Small intestine (tissue), 7 donors: Measurements from ENCODE around the gene RDH12. TPM values are rescaled to one million over a fixed set of nuclear protein-coding genes. Genes with fewer than 3 reads are reported as not detected.

Experiments used
- DNase-seq, 2 donors: peaks; one replicate each; pipeline versions ENCODE4 v3.0.0 to v3.0.0-alpha.2; 2013
- FAIRE-seq: peaks from 2 replicates; lab custom pipeline; 2012; peaks lifted over from hg19 to GRCh38; lab: Jason Lieb, UNC
- H3K27ac ChIP-seq, 3 donors: one replicate each; pipeline ENCODE4 v1.5.1; 2013; ENCODE audit warnings: low read length in 2 of 3, mild to moderate bottlenecking in 2 of 3, control low read depth in 1 of 3, inconsistent platforms in 1 of 3, low read depth in 1 of 3, moderate library complexity in 1 of 3
- H3K27me3 ChIP-seq, 3 donors: one replicate each; pipeline ENCODE4 v1.6.1; 2013; ENCODE audit warnings: low read length in 3 of 3, inconsistent platforms in 1 of 3; ENCODE audit not compliant: control insufficient read depth in 3 of 3, insufficient read depth in 3 of 3
- H3K36me3 ChIP-seq, 3 donors: one replicate each; pipeline ENCODE4 v1.6.1; 2013; ENCODE audit warnings: low read length in 3 of 3, inconsistent platforms in 1 of 3, low read depth in 1 of 3, mild to moderate bottlenecking in 1 of 3, moderate library complexity in 1 of 3; ENCODE audit not compliant: control insufficient read depth in 3 of 3, insufficient read depth in 2 of 3
- H3K4me1 ChIP-seq, 3 donors: one replicate each; pipeline ENCODE4 v1.6.1; 2013; ENCODE audit warnings: low read length in 2 of 3, inconsistent platforms in 1 of 3, low read depth in 1 of 3, mild to moderate bottlenecking in 1 of 3, moderate library complexity in 1 of 3; ENCODE audit not compliant: control insufficient read depth in 3 of 3, insufficient read depth in 2 of 3
- H3K4me3 ChIP-seq, 3 donors: one replicate each; pipeline ENCODE4 v1.5.1; 2013; ENCODE audit warnings: low read length in 3 of 3, control low read depth in 1 of 3, inconsistent platforms in 1 of 3, low read depth in 1 of 3, mild to moderate bottlenecking in 1 of 3, moderate library complexity in 1 of 3
- H3K9me3 ChIP-seq, 2 donors: one replicate each; pipeline ENCODE4 v1.6.1; 2013; ENCODE audit warnings: low read depth in 1 of 2, low read length in 1 of 2; ENCODE audit not compliant: control insufficient read depth in 2 of 2, insufficient read depth in 1 of 2
- WGBS, 3 donors: extraction: QIAGEN DNeasy Blood & Tissue Kit; methylation state at CpG; one replicate each; pipeline ENCODE4 v1.1.7; 2013; 5-methylcytosine and 5-hydroxymethylcytosine counted together
- polyA plus RNA-seq, 4 donors: library from polyadenylated mRNA; stranded (reverse) in 3 of 4; unstranded in 1 of 4; fragments of 200-250 nt in 3 of 4; fragments of 120-200 nt in 1 of 4; gene quantifications; one replicate each; pipeline versions ENCODE4 v1.2.1 to v1.2.3, GENCODE V29; 2013
- donor health status: healthy with polysubstance abuse.
- donor health status: control.
- donor health status: control.
- donor health status: Bipolar disorder and iron deficiency.
- donor health status: healthy.

Gene RDH12
- polyA plus RNA-seq, 4 donors: 0.44 to 1.4 TPM; not detected in 2

DNA sequence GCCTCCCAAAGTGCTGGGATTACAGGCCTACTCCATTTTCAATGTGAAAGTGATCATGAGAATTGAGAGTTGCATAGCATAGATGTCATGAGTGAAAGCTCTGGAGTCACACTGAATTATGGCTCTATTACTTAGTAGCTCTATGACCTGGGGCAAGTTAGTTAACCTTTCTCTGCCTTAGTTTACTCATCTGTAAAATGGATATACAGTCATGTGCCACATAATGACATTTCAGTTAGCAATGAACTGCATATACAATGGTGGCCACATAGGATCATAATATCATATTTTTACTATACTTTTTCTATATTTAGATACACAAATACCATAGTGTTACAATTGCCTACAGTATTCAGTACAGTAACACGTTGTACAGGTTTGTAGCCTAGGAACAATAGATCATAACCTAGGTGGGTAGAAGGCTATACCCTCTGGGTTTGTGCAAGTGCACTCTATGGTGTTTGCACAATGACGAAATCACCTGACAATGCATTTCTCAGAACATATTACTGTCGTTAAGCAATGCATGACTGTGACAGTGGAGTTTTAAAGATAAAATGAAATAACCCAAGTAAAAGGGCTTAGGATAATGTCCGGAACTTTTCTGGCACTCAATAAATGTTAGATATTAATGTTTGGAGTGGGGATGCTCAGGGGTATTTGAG is 61.6 kb downstream of the RDH12 start:
- H3K9me3 ChIP-seq: no peaks in the 10 kb centered on the region
- DNase-seq (peak in 1 of 2 donors; percentile 82), FAIRE-seq (no peak)
- H3K27me3 ChIP-seq: no peaks in the 10 kb centered on the region
- H3K36me3 ChIP-seq: peaks cover 16 to 45% (median 21%) of the 10 kb centered on the region in 3 donors
- WGBS, 3 donors: 76 to 83% (median 81%) methylated on average over 4 of the region's 4 CpGs
- H3K4me1 ChIP-seq: peaks cover 0 to 24% (median 0%) of the 10 kb centered on the region in 3 donors
- peak overlapping the region in 1 of 3 donors; percentile 66 for H3K27ac ChIP-seq
- H3K4me3 ChIP-seq: no peak overlapping the region

DNA sequence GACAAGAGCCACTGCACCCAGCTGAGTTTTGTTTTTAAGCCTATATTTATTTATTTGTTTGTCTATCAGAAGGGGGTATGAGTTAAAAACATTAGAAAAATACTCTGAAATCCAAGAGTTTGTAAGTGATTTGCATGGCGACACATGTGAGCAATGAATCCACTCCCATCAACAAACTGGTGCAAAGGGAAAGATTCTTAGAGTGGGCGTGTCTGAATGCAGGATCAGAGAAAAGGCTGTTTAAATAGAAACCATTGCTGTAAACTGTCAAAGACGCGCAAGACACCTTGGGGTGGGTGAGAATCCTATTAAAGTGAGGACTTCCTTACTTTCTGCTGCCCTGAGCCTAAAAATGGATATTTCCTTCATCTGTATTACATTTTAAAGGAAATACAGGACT is 62.8 kb downstream of the RDH12 start:
- peak in 1 of 2 donors; percentile 54 for DNase-seq
- FAIRE-seq: no peak
- Histone ChIP-seq H3K4me1 (peaks cover 0 to 24% (median 0%) of the 10 kb centered on the region in 3 donors), H3K27ac (peak overlapping the region in 1 of 3 donors; percentile 66), H3K27me3 (no peaks in the 10 kb centered on the region), H3K4me3 (no peak overlapping the region), H3K9me3 (no peaks in the 10 kb centered on the region), H3K36me3 (peaks cover 20 to 40% (median 32%) of the 10 kb centered on the region in 3 donors)
- WGBS, 3 donors: 88 to 96% (median 93%) methylated on average over 4 of the region's 4 CpGs

DNA sequence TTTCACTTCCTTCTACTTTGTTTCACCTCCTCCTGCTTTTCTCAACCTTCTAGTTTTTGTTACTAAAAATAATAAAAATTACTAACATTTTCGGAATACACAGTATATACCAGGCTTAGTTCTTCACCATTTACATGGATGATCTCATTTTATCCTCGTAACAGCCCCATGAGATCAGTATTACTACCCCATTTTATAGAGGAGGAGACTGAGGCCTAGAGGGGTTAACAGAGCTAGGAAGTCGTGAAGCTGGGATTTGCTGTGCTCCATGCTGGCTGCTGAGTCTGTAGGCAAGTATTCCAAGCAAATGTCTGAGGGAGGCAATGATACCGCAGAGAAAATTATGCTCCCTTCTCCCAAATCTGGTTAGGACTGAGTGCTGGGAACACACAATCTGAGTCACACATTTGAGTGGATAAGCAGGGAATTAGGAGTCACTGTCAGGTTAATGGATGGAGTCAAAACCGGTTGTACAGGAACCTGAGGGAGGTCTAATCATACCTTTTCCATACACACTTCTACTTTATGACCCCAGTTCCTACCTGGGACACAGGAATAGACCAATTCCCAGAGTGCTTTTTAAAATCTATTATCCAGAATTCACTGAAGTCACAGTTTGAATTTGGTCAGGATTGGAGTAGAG is 63.6 kb downstream of the RDH12 start:
- 76 to 84% (median 81%) methylated on average over 5 of the region's 5 CpGs for WGBS, 3 donors
- Histone ChIP-seq H3K36me3 (peaks cover 20 to 46% (median 37%) of the 10 kb centered on the region in 3 donors), H3K4me1 (peaks cover 0 to 24% (median 0%) of the 10 kb centered on the region in 3 donors), H3K27me3 (no peaks in the 10 kb centered on the region), H3K4me3 (no peak overlapping the region), H3K9me3 (no peaks in the 10 kb centered on the region), H3K27ac (peak overlapping the region in 1 of 3 donors; percentile 66)
- DNase-seq (peak in 1 of 2 donors; percentile 50), FAIRE-seq (no peak)

- H3K4me1 ChIP-seq: peaks cover 0 to 24% (median 0%) of the 10 kb centered on the region in 3 donors
- peaks cover 22 to 43% (median 38%) of the 10 kb centered on the region in 3 donors for H3K36me3 ChIP-seq
- H3K27me3 ChIP-seq: no peaks in the 10 kb centered on the region
- DNase-seq: no peak
- no peaks in the 10 kb centered on the region for H3K9me3 ChIP-seq
- H3K27ac ChIP-seq: peak overlapping the region in 1 of 3 donors; percentile 66
- no peak for FAIRE-seq
- 77 to 81% (median 79%) methylated on average over 10 of the region's 10 CpGs for WGBS, 3 donors
- no peak overlapping the region for H3K4me3 ChIP-seq
These were observed 64.5 kb downstream of the RDH12 start for GRCh38 chr14:67766035-67766680.

DNA sequence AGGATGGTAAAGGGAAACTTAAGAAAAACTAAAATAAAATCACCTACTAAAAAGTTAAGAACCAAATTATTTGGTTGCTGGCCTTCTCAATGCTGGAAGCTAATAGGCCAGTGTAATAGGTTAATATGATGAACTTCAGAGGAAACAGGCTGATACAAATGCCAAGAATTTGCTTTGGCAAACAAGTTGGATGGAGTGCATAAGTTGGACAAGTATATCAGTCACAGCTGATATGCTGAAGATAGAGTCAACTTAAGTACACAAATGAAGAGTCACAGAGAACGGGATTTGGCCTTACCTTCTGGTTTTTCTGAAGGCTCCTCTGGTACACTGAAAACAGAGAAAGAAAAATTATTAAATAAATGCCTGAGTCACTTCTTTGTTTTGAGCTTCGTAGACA is 66.5 kb downstream of the RDH12 start:
- Histone ChIP-seq H3K27me3 (no peaks in the 10 kb centered on the region), H3K36me3 (peaks cover 17 to 54% (median 37%) of the 10 kb centered on the region in 3 donors), H3K4me1 (peaks cover 0 to 20% (median 0%) of the 10 kb centered on the region in 3 donors), H3K9me3 (no peaks in the 10 kb centered on the region), H3K4me3 (no peak overlapping the region), H3K27ac (no peak overlapping the region)
- WGBS, 3 donors: 84 to 88% (median 84%) methylated on average over 2 of the region's 2 CpGs
- DNase-seq (no peak), FAIRE-seq (no peak)

- Histone ChIP-seq H3K4me1 (no peaks in the 10 kb centered on the region), H3K36me3 (peaks cover 26 to 65% (median 56%) of the 10 kb centered on the region in 3 donors), H3K4me3 (no peak overlapping the region), H3K27ac (no peak overlapping the region), H3K9me3 (no peaks in the 10 kb centered on the region), H3K27me3 (no peaks in the 10 kb centered on the region)
- DNase-seq (no peak), FAIRE-seq (no peak)
- WGBS, 3 donors: 90 to 98% (median 95%) methylated on average over 5 of the region's 5 CpGs
These were observed 72.2 kb downstream of the RDH12 start for GRCh38 chr14:67773844-67774377.

- Histone ChIP-seq H3K36me3 (peaks cover 28 to 61% (median 50%) of the 10 kb centered on the region in 3 donors), H3K4me3 (no peak overlapping the region), H3K9me3 (no peaks in the 10 kb centered on the region), H3K27me3 (no peaks in the 10 kb centered on the region), H3K4me1 (no peaks in the 10 kb centered on the region), H3K27ac (no peak overlapping the region)
- WGBS, 3 donors: 72 to 87% (median 72%) methylated on average over 4 of the region's 4 CpGs
- FAIRE-seq (no peak), DNase-seq (no peak)
These were observed 75.1 kb downstream of the RDH12 start for GRCh38 chr14:67776653-67777322.

DNA sequence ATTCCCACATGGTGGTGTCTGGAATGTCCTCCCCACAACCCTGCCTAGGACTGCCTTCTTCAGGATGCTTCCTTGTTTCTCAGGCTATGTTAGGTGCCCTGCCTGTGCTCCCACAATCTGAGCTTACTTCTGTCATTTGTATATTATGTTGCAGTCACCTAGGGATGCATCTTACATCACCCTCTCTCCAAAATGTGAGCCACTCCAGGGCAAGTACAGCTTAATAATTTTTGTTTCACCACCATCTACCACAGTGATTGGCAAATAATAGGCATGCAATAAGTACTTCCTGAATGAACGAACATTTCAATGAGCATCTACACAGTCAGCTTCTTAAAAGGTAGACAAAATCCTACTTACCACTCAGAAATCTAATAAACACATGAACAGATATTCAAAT is 77.1 kb downstream of the RDH12 start:
- 88 to 91% (median 90%) methylated on average over 1 of the region's 1 CpG for WGBS, 3 donors
- Histone ChIP-seq H3K36me3 (peaks cover 30 to 54% (median 42%) of the 10 kb centered on the region in 3 donors), H3K27ac (no peak overlapping the region), H3K4me1 (no peaks in the 10 kb centered on the region), H3K27me3 (no peaks in the 10 kb centered on the region), H3K9me3 (no peaks in the 10 kb centered on the region), H3K4me3 (no peak overlapping the region)
- FAIRE-seq (no peak), DNase-seq (no peak)
